ENCODE measurements around the gene BTBD2.

GRCh38 chr19:1987197-1988187 is 28.0 kb downstream of the BTBD2 start:
- TF ChIP-seq POLR2AphosphoS5 (IDR thresholded peaks at IDR 0.05) (no peak), POLR2A (IDR thresholded peaks at IDR 0.05; ENCODE audit: low read depth) (no peak), EP300 (IDR thresholded peaks at IDR 0.05) (no peak)

Data from esophagus muscularis mucosa (tissue), 3 donors.